ENCODE data around the gene KIAA0513.

Gene KIAA0513

DNA sequence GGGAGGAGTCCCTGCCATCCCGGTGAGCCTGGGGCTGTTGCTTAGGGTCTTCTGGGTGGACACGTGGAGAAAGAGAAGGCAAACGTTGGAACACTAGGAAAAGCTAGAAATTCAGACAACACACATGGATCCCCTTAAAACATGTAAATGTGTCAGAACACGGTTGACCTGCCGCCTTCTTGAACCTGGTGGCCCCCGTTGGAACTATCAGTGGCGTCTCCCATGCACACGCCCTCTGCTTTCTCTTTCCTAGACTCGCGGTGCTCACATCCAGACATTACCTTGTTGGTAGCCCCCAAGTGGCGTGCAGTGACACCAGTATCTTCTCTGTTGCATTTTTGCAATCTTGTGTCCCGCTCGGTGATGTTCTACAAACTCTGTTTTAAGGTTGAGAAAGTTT is 66.1 kb downstream of the KIAA0513 start:
- H2AFZ ChIP-seq (ENCODE audit: low read depth, low read length), result no peak overlapping the region
- no peak overlapping the region for H3K27ac ChIP-seq (ENCODE audit: low read length)
- H3K4me1 ChIP-seq (ENCODE audit: insufficient read depth, low read length), result no peaks in the 10 kb centered on the region
- no peak overlapping the region for H3K9ac ChIP-seq (ENCODE audit: low read depth, low read length)
- H3K36me3 ChIP-seq (ENCODE audit: insufficient read depth, low read length), result no peaks in the 10 kb centered on the region
- H3K9me3 ChIP-seq (ENCODE audit: insufficient read depth, low read length, severe bottlenecking), result no peaks in the 10 kb centered on the region
- no peaks in the 10 kb centered on the region for H4K20me1 ChIP-seq (ENCODE audit: insufficient read depth, low read length)
- no peak overlapping the region for H3K4me3 ChIP-seq (ENCODE audit: low read depth in 1 of 2, low read length in 2 of 2)
- H3K4me2 ChIP-seq (ENCODE audit: insufficient read depth, low read length), result no peak overlapping the region
- H3K79me2 ChIP-seq (ENCODE audit: insufficient read depth, low read length), result no peaks in the 10 kb centered on the region
- TF ChIP-seq, protein P1, sequence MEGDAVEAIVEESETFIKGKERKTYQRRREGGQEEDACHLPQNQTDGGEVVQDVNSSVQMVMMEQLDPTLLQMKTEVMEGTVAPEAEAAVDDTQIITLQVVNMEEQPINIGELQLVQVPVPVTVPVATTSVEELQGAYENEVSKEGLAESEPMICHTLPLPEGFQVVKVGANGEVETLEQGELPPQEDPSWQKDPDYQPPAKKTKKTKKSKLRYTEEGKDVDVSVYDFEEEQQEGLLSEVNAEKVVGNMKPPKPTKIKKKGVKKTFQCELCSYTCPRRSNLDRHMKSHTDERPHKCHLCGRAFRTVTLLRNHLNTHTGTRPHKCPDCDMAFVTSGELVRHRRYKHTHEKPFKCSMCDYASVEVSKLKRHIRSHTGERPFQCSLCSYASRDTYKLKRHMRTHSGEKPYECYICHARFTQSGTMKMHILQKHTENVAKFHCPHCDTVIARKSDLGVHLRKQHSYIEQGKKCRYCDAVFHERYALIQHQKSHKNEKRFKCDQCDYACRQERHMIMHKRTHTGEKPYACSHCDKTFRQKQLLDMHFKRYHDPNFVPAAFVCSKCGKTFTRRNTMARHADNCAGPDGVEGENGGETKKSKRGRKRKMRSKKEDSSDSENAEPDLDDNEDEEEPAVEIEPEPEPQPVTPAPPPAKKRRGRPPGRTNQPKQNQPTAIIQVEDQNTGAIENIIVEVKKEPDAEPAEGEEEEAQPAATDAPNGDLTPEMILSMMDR (IDR thresholded peaks at IDR 0.05; ENCODE audit: borderline replicate concordance, extremely low read depth, low read length, poor library complexity, severe bottlenecking), result no peak
- TF ChIP-seq EZH2 (IDR thresholded peaks at IDR 0.05; ENCODE audit: borderline replicate concordance, low read depth, low read length, severe bottlenecking), result no peak
- no peak for DNase-seq
- no peaks in the 10 kb centered on the region for H3K27me3 ChIP-seq (ENCODE audit: insufficient read depth, low read length, poor library complexity)
- no peak for ATAC-seq (ENCODE audit: insufficient read depth, low read depth)

GRCh38 chr16:85094176-85094805 is 66.7 kb downstream of the KIAA0513 start:
- Histone ChIP-seq H2AFZ (ENCODE audit: low read depth, low read length) (no peak overlapping the region), H3K9me3 (ENCODE audit: insufficient read depth, low read length, severe bottlenecking) (no peaks in the 10 kb centered on the region), H3K4me3 (ENCODE audit: low read depth in 1 of 2, low read length in 2 of 2) (no peak overlapping the region), H3K79me2 (ENCODE audit: insufficient read depth, low read length) (no peaks in the 10 kb centered on the region), H3K27me3 (ENCODE audit: insufficient read depth, low read length, poor library complexity) (no peaks in the 10 kb centered on the region), H3K27ac (ENCODE audit: low read length) (no peak overlapping the region), H3K36me3 (ENCODE audit: insufficient read depth, low read length) (no peaks in the 10 kb centered on the region), H4K20me1 (ENCODE audit: insufficient read depth, low read length) (no peaks in the 10 kb centered on the region), H3K4me1 (ENCODE audit: insufficient read depth, low read length) (no peaks in the 10 kb centered on the region), H3K4me2 (ENCODE audit: insufficient read depth, low read length) (no peak overlapping the region), H3K9ac (ENCODE audit: low read depth, low read length) (no peak overlapping the region)
- DNase-seq, result no peak
- no peak for TF ChIP-seq EZH2 (IDR thresholded peaks at IDR 0.05; ENCODE audit: borderline replicate concordance, low read depth, low read length, severe bottlenecking)
- TF ChIP-seq, protein P1 (IDR thresholded peaks at IDR 0.05; ENCODE audit: borderline replicate concordance, extremely low read depth, low read length, poor library complexity, severe bottlenecking), result no peak
- ATAC-seq (ENCODE audit: insufficient read depth, low read depth), result no peak

GRCh38 chr16:85094812-85095211 is 67.2 kb downstream of the KIAA0513 start:
- H3K27ac ChIP-seq (ENCODE audit: low read length), result no peak overlapping the region
- H3K36me3 ChIP-seq (ENCODE audit: insufficient read depth, low read length), result no peaks in the 10 kb centered on the region
- no peak for ATAC-seq (ENCODE audit: insufficient read depth, low read depth)
- no peaks in the 10 kb centered on the region for H3K27me3 ChIP-seq (ENCODE audit: insufficient read depth, low read length, poor library complexity)
- no peaks in the 10 kb centered on the region for H3K4me1 ChIP-seq (ENCODE audit: insufficient read depth, low read length)
- H3K9ac ChIP-seq (ENCODE audit: low read depth, low read length), result no peak overlapping the region
- no peaks in the 10 kb centered on the region for H4K20me1 ChIP-seq (ENCODE audit: insufficient read depth, low read length)
- H3K9me3 ChIP-seq (ENCODE audit: insufficient read depth, low read length, severe bottlenecking), result no peaks in the 10 kb centered on the region
- no peak for DNase-seq
- TF ChIP-seq EZH2 (IDR thresholded peaks at IDR 0.05; ENCODE audit: borderline replicate concordance, low read depth, low read length, severe bottlenecking), result no peak
- TF ChIP-seq, protein P1 (IDR thresholded peaks at IDR 0.05; ENCODE audit: borderline replicate concordance, extremely low read depth, low read length, poor library complexity, severe bottlenecking), result no peak
- H3K4me2 ChIP-seq (ENCODE audit: insufficient read depth, low read length), result no peak overlapping the region
- no peak overlapping the region for H3K4me3 ChIP-seq (ENCODE audit: low read depth in 1 of 2, low read length in 2 of 2)
- H3K79me2 ChIP-seq (ENCODE audit: insufficient read depth, low read length), result no peaks in the 10 kb centered on the region
- no peak overlapping the region for H2AFZ ChIP-seq (ENCODE audit: low read depth, low read length)

Data from DND-41 (cell line).